Activated T-cell treated with anti-CD3 and anti-CD28 coated beads for 24 hours (primary cell): ENCODE measurements around the gene CDCA3.
"Not testable (repeated sequence)": the region's sequence is repeated elsewhere in the genome, so short reads cannot be mapped to it uniquely, and the experiment has no call there.

Source experiments
- DNase-seq: peaks from one replicate; pipeline ENCODE4 v3.0.0-alpha.2; 2020; ENCODE audit warnings: low read depth

Gene CDCA3

DNA sequence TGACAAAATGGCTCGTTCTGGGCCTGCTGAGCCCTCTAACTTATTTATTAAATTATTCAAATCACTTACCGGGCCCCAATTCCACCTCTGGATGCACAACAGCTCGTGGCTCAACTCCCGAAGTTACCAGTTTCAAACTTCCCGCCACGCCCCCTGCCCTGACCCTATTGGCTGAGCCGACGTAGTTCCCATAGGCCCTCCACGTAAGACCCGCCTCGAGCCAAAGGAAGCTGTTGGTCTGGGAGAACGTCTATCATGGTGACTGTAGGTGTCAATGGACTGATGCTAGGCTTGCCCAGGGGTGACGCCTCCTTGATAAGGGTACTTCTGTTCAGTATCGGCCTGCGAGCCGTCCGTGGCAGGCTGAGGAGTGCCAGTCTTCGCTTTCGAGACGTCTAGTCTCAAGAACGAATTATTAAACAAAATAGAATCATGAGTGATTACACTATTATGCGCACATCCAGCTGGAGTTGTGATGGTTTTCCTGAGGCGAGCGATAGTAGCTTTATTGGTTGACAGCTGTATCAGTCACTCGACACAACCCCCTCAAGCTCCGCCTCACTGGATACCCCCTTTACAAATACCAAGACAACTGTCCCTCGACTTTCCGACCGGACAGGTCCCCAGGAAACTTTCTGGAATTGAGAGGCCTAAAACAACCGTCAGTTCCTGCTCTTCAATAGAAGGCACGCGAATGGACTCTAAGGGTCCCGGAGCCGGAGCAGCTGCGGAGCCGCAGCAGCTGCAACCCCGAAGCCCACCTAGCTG is at the start of gene CDCA3:
CDCA3 (minus strand) TSS at position 134 of the 768 bp plus-strand sequence. CDS start 334 bp downstream, outside the sequence.
- DNase-seq = peak; percentile 85

DNA sequence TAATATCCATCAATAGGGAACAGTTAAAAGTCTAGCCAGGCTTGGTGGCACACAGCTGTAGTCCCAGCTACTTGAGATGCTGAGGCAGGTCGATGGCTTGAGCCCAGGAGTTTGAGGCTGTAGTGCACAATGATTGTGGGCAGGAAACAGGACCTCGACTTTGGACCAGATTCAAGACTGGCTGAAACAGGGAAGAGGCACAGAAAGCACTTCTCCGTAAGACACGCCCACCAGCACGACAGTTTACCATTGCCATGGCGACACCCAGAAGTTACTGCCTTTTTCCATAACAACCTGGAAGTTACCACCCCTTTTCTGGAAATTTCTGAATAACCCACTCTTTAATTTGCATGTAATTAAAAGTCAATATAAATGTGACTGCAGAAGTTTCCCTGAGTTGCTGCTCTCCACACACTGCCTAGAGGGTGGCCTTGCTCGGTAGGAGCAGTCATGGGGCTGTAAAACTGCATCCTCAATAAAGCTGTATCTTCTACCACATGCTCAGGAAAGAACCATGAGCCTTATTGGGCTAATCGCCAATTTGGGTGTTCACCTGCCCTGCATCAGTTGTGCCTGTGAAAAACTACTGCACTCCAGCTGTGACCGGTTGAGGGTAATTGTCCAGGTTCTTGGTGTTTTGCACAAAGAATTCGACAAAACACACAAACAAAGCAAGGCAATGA is 48.9 kb upstream of the CDCA3 start:
- DNase-seq = no peak

DNA sequence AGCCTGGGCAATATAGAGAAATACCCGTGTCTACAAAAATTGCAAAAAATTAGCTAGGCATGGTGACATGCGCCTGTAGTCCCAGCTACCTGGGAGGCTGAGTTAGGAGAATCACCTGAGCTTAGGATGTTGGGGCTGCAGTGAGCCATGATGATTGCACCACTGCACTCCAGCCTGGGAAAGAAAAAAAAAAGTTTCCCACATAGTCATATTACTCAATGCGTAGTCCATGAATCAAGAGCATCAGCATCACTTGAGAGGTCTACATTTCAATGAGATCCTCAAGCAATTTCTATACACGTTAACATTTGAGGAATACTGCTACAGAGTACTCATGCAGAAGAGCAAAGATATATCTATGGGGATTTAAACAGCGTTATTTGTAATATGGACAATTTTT is 48.3 kb upstream of the CDCA3 start:
- DNase-seq = no peak

DNA sequence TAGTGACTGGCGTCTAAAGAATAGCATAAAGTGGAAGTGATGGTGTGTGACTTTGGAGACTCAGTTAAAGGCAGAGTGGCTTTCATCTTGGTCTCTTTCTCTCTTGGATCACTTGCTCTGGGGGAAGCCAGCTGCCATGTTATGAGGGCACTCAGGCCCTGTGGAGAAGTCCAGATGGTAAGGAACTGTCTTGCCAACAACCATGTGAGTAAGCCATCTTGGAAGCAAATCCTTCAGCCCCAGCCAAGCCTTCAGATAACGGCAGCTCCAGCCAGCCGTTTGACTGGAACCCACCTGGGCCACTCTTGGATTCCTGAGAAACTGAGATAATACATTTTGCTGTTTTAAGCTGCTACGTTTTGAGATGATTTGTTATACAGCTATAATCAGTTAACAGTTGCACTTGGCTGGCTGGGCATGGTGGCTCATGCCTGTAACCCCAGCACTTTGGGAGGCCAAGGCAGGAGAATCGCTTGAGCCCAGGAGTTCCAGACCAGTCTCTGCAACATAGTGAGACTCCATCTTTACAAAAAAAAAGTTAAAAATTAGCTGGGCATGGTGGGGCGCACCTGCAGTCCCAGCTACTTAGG is 45.9 kb upstream of the CDCA3 start:
- DNase-seq = no peak

DNA sequence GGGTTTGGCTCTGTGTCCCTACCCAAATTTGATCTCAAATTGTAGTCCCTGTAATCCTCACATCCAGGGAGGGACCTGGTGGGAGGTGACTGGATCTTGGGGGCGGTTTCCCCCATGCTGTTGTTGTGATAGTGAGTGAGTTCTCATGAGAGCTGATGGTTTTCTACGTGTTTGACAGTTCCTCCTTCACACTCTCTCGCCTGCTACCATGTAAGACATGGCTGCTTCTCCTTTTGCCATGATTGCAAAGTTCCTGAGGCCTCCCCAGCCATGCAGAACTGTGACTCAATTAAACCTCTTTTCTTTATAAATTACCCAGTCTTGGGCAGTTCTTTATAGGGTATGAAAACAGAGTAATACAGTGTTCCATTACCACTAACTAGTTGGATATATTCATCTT is 43.2 kb upstream of the CDCA3 start:
- no peak for DNase-seq

DNA sequence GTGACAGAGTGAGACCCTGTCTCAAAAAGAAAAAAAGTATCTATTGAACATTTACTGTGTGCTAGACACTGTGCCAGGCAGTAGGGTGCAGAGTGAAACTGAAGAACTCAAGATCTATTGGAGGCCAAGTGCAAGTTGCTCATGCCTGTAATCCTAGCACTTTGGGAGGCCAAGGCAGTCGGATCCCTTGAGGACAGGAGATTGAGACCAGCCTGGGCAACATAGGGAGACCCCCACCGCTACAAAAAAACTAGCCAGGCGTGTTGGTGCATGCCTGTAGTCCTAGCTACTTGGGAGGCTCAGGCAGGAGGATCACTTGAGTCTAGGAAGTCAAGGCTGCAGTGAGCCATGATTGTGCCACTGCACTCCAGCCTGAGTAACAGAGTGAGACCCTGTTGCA is 41.6 kb upstream of the CDCA3 start:
- not testable (repeated sequence) for DNase-seq

DNA sequence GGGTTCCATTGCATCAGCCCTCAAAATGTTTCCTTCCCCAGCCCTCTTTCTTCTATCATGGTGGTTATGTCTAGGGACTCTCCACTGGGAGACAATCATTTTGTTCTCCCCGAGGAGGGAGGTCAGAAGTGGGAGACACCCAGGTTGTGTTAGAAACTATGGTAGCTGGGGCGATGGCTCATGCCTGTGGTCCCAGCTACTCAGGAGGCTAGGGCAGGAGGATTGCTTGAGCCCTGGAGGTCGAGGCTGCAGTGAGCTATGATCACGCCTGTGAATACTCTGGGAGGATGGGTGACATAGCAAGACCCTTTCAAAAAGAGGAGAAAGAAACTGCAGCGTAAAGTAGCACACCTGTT is 40.5 kb upstream of the CDCA3 start:
- DNase-seq = no peak

DNA sequence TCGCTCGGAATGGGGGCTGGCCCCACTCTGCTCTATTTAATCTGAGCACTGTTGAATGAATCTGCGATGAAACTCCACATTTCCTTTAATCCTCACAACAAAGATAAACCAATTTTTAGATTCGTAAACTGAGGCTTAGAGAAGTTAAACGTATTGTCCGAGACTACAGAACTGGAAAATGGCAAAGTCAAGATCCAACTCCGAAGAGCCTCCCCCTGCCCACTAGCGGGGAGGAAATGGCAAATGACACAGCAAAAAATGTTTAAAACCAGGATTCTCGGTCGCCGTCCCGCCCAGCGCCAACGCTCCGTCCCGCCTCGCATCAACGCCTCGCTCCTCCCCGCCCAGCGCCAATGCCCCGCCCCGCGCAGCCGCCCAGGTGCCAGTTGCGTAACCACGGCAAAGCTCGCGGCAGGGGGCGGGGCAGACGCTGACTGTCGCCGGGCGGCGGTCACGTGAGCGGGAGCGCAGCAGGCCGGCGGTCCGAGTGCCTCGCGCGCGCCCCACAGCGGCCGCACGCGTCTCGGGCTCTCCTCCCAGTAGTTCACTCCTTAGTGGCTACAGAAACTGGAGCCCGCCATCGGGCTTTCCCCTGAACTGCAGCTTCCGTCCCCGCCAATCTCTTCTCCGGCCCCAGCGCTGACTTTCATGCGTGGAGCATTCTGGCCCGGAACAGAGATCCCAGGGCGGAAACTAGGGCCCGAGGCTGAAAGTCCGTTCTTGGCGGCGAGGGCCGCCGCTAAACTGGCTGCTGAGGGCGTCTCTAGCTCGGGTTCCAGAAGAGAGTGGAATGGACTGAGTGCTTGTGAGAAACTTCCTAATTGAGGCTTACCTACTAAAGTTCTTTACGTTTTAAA is 39.9 kb upstream of the CDCA3 start:
- DNase-seq = peak; percentile 97

DNA sequence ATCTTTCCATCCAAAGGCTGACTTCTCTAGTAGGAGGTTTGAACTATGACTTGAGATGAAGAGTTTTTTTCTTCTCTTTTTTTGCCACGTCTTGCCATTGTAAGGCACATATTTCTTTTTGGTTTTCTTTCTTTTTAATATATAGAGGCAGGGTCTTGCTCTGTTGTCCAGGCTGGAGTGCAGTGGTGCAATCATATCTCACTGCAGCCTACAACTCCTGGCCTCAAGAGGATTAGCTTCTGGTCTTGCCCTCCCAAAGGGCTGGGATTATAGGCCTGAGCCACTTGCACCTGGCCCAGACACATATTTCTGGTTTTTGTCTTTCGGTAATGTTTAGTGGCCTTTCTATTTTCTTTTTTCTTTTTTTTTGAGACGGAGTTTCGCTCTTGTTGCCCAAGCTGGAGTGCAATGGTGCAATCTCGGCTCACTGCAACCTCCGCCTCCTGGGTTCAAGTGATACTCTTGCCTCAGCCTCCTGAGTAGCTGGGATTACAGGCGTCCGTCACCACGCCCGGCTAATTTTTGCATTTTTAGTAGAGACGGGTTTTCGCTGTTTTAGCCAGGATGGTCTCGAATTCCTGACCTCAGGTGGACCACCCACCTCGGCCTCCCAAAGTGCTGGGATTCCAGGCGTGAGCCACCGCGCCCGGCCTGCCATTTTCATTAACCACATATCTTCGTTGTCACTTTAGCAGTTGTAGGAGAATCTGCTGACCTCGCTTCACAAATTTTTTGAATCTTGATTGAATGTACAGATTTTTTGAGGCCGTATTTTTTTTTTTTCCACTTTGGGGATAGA is 38.9 kb upstream of the CDCA3 start:
- DNase-seq = not testable (repeated sequence)

DNA sequence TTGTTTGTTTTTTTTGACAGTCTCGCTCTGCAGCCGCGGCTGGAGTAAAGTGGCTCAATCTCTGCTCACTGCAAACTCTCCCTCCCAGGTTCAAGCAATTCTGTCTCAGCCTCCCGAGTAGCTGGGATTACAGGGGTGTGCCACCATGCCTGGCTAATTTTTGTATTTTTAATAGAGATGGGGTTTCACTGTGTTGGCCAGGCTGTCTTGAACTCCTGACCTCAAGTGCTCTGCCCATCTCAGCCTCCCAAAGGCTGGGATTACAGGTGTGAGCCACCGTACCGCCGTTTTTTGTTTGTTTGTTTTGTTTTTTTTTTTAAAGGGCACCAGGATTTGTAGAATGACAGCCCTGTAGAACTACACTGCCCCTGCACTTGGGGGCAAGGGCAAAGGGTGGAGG is 37.7 kb upstream of the CDCA3 start:
- DNase-seq = not testable (repeated sequence)

DNA sequence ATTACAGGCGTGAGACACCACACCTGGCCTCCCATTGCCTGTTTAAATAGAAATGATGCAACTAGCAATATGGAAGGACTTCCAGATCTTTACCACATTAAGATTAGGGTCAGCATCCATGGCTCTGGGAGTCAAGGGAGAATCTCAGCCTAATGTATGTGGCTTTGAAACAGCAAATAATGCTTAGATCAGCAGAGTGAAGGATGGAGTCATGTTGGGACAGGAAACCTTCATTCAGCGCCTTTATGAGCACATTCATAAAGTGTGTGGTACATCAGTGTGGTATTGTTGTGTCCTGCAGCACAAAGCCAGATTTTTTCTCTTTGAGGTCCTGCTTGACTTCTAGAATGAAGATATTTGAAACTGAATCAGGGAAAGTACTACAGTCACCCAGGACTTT is 37.3 kb upstream of the CDCA3 start:
- DNase-seq = no peak

DNA sequence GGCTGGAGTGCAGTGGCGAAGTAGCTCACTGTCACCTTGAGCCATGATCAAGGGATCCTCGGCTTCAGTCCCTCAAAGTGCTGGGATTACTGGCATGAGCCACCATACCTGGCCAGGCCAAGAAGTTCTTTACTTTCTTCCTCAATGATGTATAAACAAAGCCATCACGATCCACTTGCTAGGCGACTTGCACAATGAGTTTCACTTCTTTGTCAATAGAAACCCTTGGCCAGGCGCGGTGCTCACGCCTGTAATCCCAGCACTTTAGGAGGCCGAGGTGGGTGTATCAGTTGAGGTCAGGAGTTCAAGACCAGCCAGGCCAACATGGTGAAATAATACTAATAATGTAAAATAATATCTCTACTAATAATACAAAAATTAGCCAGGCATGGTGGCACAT is 36.4 kb upstream of the CDCA3 start:
- no peak for DNase-seq

DNA sequence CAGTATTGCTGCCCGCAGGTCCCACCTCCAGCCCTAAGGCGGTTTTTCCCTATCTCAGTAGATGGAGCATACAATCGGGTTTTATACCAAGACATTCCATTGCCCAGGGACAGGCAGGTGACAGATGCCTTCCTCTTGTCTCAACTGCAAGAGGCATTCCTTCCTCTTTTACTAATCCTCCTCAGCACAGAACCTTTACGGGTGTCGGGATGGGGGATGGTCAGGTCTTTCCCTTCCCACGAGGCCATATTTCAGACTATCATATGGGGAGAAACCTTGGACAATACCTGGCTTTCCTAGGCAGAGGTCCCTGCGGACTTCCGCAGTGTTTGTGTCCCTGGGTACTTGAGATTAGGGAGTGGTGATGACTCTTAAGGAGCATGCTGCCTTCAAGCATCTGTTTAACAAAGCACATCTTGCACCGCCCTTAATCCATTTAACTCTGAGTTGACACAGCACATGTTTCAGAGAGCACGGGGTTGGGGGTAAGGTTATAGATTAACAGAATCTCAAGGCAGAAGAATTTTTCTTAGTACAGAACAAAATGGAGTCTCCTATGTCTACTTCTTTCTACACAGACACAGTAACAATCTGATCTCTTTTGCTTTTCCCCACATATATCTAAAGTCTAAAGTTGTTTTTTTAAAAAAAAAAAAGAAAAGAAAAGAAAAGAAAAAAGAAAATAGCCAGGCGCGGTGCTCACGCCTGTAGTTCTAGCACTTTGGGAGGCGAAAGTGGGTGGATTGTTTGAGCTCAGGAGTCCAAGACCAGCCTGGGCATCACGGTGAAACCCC is 35.3 kb upstream of the CDCA3 start:
- DNase-seq = not testable (repeated sequence)

DNA sequence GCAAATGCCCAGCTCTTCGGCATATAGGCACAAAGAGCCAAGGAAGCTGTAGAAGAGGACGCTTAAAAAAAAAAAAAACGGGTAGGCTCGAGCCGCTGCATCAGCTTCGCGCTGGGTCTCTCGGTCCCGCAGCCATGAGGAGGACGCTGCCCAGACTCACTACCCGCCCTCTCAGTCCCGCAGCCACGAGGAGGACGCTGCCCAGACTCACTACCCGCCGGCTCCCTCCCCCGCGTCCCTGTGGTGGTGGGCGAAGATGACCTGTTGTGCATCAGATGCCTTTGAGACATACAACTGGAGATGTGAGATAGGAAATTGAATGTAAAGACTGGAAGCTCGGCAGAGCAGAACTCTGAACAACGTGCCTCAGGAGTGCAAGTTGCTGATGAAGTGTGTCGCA is 33.5 kb upstream of the CDCA3 start:
- DNase-seq = no peak

DNA sequence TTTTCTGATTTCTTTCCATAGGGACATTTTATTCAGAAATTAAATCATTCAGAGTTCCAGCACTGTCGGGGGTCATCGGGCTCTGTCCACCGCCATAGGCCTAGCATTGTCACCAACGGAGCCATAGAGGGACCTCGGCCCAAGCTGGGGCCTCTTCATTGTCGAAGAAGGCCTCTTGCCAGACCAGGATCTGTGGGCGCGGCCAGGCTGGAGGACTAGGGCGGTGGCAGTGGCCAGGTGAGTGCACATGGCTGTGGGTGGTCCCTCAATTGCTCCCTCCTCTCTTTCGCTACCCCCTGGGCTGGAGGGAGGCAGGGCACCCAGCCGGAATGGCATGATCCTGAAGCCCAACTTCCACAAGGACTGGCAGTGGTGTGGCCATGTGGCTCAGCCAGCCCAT is 32.6 kb upstream of the CDCA3 start:
- DNase-seq = no peak

DNA sequence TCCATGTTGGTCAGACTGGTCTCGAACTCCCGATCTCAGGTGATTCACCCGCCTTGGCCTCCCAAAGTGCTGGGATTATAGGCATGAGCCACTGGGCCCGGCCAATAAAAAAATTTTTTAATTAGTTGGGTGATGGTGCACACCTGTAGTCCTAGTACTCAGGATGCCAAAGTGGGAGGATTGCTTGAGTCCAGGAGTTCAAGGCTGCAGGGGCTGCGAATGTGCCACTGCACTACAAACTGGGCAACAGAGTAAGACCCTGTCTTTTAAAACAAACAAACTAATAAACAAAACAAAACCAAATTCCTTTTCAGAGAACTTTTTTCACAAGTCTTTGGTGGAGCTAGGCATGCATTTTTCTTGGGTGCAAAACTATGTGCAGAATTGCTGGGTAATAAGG is 32.2 kb upstream of the CDCA3 start:
- no peak for DNase-seq

DNA sequence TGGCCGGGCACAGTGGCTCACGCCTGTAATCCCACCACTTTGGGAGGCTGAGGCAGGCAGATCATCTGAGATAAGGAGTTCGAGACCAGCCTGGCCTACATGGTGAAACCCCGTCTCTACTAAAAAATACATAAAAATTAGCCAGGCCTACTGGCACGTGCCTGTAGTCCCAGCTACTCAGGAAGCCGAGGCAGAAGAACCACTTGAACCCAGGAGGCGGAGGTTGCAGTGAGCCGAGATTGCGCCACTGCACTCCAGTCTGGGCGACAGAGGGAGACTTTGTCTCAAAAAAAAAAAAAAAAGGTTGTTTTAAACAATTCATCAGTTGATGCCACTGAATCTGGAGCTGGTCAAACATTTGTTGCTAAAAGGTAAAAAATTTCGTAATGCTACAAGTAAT is 28.7 kb upstream of the CDCA3 start:
- DNase-seq = not testable (repeated sequence)

DNA sequence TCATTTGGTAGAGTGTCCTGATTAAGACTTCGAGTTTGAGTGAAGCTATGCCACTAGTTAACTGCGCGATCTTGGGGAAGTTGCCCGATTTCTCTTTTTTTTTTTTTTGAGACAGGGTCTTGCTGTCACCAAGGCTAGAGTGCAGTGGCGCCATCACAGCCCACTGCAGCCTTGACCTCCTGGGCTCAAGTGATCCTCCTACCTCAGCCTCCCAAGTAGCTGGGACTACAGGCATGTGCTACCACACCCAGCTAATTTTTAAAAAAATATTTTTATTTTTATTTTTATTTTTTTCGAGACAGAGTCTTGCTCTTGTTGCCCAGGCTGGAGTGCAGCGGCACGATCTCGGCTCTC is 22.9 kb upstream of the CDCA3 start:
- DNase-seq = not testable (repeated sequence)

DNA sequence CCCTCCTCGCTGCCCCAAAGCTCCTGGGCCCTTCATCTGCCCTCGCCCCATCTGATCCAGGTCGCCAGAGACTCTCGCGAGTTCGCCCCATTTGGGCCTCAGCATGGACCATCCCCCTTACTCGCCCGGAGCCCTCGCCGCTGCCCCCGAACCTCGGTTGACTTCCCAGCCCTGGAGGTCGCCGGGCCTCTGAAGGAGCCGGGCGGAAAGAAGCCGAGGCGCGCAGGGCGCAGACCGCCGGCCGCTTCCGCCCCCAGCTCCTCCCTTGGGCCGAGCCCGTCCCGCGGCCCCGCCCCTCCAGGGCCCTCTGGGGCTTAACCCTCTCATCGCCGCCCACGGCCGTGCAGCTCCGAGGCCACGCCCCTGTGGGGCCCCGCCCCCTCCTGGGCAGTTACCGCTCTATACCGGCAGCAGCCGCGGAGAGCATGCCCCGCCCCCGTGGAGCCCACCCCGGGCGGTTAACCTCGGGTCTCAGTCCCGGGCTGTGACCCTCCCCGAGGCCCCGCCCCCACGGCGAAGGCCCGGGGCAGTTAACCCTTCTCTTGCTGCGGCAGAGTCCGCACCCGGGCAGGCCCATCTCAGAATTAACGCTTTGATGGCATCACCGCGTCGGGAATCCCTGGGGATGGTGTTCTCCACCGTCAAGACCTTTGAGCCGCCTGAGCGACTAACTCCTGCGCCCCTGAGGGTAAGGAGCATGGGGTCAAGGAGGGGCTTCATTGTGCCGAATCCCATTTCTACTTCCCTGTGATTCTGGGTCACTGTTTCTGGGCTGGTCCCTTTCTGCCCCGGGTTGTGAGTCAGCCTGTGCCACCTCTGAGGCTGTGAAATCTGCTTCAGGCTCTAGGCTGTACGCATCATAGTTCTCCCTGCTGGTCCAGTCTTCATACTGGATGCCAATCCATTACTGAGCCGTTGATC is 22.3 kb upstream of the CDCA3 start, which contains the start of gene SPSB2:
SPSB2 (minus strand) TSS at position 210 of the 921 bp plus-strand sequence. CDS start 402 bp downstream, outside the sequence.
- DNase-seq = peak; percentile 99
